GM19240 (cell line): ENCODE measurements around the gene SLC25A48.

Experiments
- DNase-seq: peaks from one replicate; pipeline ENCODE4 v3.0.0; 2011; ENCODE audit warnings: low spot score; ENCODE audit not compliant: insufficient read length

Gene SLC25A48

DNA sequence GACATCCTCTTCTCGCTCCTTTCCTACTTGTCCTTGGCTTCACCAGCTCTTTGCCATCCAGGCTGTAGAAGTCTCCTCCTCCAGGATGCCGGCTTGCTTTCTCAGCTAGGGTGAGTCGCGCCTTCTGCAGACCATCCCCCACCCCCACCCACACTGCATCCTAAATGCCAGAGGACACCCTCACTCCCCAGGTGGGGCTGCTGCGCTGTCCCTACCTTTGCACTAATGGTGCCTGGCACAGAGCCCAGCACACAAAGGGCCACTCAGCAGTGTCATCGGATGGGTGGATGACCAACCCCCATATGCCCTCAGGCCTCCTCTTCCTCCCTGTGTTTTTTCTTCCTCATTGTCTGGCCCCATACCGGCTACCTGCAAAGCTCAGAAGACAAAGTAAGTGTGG is 46.3 kb downstream of the SLC25A48 start:
- no peak for DNase-seq

DNA sequence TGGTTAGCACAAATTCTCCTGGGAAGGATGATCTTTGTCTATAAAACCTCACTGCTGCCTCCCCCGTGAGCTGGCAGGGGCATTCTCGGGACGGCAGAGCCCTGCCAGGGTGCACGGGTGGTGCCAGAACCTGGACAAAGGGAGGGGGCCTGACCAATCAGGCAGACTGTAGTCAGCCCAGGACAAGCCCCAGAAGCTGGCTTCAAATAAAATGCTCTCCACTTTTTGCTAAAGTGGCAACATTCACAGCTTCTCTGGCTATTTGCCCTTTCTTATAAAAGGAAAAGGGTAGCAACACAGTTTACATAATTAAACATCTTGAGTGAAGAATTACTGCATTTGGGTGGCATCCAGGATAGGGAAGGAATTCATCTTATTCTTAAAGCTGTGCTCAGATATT is 46.8 kb downstream of the SLC25A48 start:
- no peak for DNase-seq

DNA sequence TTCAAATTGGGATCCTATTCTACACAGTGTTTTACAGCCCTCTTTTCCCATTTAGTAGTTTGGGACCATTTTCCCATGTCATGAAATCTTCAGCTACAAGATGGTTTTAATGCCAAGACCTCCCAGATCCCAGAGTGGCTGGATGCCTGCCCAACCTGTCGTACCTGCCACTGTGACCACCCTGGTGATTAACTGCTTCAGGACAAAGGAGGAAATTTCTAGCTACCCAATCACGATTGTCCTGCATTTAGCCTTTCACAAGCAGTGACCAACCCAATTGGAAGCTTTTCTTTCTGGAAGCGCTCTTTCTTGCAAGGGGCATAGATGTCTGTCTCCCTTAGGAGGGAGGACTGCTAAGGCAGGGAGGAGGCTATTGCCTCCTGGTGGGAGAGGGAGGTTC is 47.4 kb downstream of the SLC25A48 start:
- no peak for DNase-seq

DNA sequence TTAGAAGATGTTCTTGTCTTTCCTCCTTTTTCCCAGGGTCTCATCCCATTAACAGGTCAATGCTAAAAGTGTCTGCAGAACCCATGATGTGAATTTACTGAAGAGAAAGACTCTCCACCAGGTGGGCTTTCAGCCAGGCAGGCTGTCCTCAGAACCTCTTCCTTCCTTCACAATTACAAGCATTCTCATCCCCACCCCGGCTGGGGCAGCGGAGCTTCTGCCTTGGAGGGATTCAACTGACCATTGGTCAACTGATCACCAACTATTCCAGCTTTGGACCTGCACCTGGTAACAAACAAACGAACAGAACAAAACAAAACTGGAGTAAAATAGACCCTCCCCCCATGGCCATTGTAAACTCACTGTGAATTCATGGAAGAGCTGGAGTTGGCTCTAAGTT is 48.6 kb downstream of the SLC25A48 start:
- no peak for DNase-seq

DNA sequence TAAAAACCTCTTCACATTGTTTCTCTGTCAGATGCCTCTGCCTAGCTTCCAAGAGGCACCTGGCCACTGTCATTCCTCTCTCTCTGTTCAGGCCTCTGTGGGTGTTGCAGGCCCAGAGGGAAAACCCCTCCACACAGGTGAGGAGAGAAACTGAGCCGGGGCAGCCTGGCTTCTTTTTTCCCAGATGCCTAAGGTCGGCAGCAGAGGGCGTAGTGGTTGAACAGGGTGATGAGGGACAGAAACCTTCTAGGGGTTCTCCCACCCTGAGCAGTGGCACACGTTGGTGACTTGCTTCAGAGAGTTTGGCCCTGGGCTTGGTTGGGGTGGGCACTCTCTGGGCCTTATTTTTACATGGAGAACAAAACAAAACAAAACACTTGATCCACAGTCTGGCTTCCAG is 49.0 kb downstream of the SLC25A48 start:
- DNase-seq = no peak

DNA sequence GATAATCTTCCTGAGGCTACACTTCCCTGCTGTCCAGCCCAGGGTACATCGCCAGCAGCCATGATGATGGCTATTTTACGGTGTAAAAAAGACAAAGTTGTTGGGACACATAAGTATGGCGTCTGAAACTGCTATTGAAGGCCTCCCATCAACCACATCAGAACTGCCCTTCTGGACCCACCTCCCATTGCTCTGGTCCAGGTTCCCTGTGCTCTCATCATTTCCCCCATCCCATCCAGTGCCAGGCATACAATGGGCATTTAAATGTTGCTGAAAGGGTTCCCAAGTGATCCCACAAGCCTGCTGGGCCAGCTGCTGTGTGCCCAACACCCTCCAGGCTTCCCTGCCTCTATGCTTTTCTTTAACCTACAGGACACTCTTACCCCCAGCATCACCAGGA is 50.6 kb downstream of the SLC25A48 start:
- no peak for DNase-seq

DNA sequence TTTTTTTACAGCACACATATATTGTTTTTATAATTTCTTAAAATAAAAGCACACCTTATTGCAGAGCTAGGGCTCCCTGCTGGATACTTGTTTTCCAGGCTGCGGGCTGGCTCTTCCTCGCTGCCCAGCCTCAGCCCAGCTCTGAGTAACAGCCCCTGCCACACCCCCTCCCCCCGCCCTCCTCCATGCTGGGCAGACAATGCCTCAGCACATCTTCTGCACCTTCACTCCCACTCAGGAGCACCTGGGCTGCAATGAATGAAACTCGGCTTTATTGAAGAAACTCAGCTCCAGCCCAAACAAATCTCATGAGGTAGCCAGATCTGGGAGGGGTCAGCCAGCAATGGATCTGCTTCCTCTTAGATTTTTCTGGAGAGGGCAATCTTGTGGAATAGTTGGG is 51.7 kb downstream of the SLC25A48 start:
- no peak for DNase-seq

DNA sequence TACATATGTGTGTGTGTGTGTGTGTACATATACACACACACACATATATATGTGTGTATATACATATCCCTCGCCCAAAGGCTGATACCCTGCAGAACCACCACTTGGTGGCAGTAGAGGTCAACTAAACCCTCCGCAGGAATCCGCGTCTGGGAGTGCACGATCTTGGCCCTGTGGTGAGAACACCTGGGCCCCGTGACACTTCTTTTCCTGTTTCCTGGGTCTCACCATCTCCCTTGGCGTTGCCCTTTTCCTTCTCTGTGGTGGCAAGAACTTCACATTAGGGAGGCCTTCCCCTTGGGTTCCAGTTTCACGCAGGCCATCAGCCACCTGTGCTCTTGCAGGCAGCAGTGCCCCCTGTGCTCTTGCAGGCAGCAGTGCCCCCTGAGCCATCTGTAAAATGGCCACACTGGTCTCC is 53.0 kb downstream of the SLC25A48 start:
- DNase-seq = peak; percentile 45

DNA sequence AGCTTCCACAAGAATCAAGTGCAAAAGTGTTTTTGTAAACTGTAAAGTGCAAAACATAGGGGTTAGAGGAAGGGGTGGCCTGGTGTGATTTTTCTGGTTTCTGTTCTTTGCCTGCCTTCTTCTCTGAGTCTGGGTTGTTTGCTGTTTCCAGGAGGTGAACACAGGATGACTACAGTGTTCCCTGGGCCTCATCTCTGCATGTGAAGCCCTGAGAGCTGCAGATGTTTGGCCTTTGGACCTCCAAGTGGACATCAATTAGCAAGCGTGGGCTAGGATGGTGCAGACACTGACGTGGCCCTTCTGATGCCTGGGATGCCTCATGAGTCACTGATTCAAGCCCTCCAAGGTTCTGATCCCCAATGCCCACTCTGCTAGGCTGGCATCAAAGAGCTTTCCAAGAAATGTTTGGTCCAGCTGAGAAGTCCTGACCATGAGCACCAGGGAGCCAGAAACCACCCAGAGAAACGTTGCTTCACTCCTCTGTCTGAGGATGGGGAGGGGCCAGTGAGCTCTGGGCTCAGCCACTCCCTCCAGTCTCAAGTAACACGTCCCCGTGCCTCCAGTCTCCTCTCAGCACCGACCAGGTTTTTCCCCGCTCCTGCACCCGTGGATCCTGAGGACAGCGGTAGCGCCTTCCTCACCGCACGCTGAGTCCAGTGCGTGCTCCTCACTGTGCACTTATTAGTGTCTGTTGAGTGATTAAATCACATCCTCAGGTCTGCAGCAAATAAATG is 53.6 kb downstream of the SLC25A48 start:
- DNase-seq = no peak

DNA sequence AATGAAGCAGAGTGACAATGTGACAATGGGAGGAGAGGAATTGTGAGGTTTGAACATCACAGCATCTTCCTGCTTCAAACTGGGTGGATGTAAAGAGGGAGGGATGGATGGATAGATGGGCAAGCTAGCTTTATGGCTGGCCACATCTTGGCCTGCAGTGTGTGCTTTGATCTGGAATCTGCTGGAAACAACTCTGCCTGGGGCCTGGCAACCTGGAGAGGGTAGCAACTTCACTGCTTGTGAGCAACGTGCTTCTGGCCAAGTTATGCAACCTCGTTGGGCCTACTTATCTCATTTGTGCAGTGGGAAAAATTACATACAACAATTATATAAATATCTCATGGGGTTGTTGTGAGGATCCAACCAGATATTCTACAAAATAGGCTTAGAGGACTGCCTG is 55.8 kb downstream of the SLC25A48 start:
- DNase-seq = no peak

DNA sequence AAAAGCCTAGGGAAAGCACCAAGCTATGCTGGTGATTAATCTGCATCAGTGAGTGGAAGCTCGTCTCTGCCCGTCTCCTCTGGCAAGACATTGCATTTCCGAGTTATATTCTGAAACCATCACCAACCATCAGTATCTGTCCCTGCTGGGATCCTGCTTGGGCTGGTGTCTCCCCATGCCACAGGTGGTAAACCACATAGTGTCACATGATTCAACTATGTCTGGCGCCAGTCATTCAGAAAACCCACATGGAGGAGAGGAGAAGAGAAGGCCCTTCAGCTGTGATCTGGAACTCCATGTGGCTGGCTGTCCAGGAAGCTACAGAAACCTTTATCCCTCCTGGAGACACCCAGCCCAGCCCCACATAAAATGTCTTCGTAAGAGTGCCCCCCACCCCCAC is 56.4 kb downstream of the SLC25A48 start:
- DNase-seq = no peak

DNA sequence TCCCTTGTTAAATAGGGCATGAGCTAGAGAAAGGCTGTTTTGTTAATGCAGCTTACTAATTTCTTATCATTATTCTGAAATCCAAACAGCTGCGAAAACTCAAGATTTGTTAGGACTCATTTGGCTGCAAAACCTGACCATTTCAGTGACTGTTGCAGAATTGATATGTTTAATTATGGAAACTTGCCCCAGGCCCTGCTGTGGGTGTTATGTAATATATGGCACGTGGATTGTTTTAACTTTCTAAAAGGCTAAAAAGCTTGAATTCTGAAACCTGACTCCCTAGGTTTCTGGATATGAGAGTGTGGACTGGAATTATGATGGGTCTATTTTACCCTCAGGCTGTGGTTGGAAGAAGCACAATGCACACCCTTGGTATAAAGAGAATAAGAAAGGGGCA is 56.8 kb downstream of the SLC25A48 start:
- DNase-seq = no peak

DNA sequence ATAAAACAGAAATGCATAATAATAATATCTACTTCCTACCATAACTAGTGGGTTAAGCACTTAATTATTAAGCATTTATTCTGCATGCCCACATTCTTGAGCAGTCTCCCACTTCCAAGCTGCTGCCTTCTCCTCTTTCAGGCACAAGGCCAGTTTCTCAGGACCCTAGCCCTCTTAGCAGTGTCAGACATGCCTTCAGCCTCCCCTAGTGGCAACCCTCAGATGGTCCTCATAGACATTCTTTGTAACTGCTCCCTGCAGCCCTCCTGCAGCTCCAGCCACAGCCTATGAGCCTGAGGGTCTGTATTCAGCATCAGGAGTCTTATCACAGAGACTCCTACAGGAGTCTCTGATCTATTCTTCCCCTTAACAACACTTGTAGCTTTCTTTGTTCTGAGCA is 57.3 kb downstream of the SLC25A48 start:
- DNase-seq = no peak

DNA sequence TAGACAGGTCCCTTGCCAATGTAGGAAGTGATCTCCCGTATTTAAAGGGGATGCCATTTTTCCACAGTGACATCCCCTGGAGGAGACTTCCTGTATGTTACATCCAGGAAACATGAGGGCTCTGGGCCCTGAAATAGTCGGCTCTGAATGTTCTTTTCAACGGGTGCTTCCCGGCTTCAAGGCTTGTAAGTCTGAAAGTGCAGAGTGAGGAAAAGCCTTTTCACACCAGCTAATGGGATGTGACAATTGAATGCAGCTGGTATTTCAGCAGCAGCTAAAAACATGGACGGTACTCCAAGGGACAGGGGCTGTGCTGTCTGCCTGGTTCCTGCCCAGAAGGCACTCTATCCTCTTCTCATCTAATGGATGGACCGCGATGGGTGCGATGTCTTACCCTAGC is 59.8 kb downstream of the SLC25A48 start:
- no peak for DNase-seq

DNA sequence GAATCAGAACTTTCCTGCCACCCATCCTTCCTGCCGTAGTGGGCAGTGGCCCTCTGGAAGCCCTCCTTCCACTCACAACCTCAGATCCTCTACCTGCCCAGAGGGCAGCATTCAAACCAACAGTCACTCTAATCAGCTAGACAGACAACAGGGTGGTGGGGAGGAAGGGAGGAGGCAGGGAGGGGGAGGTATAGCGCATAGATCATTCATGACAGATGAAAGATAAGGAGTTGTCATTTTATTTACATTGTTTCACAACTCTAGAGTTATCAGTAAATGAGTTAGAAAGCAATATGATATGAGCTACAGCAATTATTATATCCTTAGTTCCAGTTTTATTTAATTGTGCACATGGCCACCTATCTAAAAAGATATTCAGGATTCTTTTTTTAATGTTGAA is 60.3 kb downstream of the SLC25A48 start:
- DNase-seq = no peak

DNA sequence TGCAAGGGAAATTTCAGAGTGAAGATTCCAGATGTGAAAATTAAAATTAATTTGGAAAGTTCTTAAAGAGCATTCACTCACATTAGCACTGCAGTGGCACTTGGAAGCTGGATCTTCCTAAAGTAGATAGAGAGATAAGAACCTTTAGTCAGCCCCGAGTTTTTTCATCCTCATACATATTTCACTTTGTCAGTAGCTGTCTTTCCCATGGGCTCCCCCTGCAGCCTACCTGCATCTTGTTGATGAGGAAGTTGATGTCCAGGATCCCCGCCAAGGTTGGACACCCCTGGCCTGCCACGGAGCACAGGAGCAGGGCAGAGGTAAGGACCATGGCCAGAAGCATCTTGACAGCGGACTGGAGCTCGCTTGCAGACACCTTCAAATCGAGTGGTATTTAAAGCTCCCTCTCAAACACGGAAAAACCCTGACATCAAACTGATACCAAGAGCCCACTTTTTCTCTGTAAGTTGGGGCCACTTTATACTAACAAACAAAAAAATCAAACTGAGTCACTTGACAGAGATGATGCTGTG is 61.1 kb downstream of the SLC25A48 start, which contains the start of gene IL9:
Gene IL9 (minus strand): TSS at position 368 of the 533 bp plus-strand sequence. CDS start 25 bp downstream, at position 343.
- DNase-seq = no peak

DNA sequence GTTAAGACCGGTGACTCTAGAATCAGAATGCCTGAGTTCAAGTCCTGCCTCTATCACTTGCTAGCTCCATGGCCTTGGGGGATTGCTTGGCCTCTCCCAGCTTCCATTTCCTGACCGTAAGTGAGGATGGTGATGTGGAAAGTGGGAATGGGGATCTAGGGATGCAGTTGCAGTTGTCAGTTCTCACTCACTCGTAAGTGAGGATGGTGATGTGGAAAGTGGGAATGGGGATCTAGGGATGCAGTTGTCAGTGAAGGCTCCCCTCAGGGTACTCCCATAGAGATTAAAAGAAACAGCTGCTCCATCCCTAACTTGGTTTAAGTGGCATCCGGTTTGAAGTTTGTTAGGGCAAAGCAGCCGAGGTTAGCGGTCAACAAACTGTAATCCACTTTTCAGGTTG is 64.2 kb downstream of the SLC25A48 start:
- DNase-seq = no peak

DNA sequence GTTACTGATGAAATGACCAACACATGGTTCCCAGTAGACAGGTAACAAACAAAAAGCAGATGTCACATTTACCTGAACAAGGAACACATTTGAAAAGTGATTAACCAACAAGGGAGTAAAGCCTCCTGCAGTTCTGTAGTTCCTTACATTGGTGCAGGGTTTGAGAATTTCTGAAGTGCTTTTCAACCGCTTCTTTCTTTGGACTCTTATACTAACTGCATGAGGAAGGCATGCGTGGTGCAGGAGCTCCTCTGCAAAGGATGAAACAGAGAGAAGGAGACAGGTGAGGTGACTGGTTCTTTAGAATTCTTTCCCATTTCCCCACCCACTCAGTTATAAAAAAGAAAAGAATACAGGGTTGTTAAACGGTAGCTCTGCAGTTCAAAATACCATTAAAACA is 65.8 kb downstream of the SLC25A48 start:
- DNase-seq = no peak

DNA sequence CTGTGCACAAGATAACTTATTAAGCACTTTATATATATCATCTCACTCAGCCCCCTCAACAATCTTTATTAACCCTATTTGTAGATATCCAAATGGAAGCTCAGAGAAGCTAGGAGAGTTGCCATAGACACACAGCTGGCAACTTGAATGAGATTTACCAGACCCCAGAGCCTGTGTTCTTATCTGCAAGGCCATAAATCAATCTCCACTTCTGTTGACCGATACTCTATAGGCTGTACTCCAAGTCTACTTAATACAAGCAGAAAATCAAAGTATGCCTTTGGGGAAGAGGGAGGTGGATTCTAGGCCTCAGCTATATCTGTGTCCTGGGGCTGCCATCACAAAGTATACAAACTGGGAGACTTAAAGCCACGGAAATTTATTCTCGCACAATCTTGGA is 67.2 kb downstream of the SLC25A48 start:
- no peak for DNase-seq

DNA sequence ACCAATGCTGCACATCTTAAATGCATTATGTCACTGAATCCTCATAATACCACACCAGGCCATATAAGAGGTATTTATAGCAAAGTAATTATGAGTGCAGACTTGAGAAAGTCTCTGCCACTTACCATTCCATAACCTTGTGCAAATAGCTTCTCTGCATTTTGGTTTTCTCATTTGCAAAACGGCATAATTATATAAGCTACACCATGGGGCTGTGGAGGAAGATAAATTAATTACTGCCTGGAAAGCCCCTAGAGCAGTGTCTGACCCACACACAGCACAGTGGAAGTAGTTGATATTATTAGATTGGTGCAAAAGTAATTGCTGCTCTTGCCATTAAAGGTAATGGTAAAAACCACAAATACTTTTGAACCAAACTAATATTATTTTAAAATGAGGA is 70.7 kb downstream of the SLC25A48 start:
- DNase-seq = no peak

DNA sequence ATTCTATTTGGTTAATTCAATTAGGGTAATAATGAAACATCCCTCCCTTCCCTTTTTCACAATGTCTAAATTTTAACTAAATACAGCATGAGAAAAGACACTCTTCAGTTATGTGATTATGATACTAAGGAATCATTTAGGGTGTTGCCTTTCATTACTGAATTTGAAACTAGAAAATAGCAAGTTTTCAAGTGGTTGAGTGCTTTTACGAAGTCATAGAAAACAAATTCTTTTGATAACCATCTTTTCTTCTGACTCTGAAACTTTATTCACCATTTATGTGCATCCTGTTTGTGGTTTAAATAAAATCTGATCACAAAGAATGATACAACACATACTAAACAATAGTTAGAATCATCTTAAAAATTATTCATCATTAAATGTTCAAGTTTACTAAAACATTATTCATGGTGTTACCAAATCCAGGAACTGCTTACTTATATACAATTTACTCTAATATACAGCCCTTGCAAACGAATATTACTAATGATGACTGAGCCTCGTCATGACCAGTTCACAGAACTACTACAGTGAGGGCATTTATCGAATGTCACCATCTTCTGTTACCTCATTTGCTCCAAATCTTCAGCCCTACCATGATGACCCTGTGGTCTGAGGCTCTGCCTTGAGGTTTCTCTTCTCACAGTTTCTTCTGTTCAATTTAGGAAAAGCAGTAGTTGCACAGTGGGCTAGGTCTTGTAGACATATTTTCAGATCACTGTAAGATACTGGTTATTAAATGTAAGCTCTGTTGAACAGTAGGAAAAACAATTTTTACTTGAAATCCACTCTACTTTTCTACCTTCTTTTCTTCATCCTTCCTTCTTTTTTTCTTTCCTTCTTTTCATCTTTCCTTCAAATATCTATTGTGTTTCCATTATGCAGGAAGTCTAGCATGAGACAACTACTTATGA is 79.5 kb downstream of the SLC25A48 start:
- DNase-seq = no peak

DNA sequence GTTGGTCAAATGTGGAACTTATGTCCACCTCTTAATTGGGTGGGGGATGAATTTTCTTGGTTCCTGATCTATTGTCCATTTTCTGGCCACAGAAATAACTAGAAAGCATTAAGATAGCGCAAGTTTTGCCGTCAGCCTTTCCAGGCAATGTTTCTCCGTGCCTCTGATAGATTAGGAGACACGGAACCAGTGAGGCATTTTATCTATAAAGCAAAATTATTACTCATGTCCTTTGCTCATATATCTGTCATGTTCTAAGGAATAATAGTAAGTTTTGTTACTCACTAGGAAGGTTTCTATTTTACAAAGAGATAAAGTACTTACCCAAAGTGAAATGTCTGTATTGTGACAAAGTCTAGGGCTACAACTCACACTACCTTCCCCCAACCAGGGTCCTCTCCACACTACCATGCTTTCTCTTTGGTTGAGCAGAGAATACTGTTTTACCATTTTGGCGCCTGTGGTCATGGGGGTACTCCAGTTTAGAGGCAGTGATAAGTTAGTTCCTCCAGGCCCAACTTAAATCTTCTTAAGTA is 81.1 kb downstream of the SLC25A48 start:
- DNase-seq = no peak
